HEK293 (cell line): ENCODE results near the gene PSMD8.

Experiments
- GFI1B ChIP-seq: fragments of 450-650 bp; formaldehyde crosslinking; IDR thresholded peaks from 2 replicates; pipeline ENCODE4 v1.5.1; 2016; ENCODE audit warnings: missing biosample characterization, missing genetic modification characterization
- OVOL3 ChIP-seq: fragments of 450-650 bp; formaldehyde crosslinking; IDR thresholded peaks from 2 replicates; pipeline ENCODE4 v1.5.1; 2016; ENCODE audit warnings: missing biosample characterization, missing genetic modification characterization
- PATZ1 ChIP-seq: fragments of 450-650 bp; formaldehyde crosslinking; IDR thresholded peaks from 2 replicates; pipeline ENCODE4 v1.5.1; 2016; ENCODE audit warnings: missing biosample characterization, missing genetic modification characterization
- PBX3 ChIP-seq: sonication (generic); formaldehyde crosslinking; IDR thresholded peaks from 2 replicates; pipeline ENCODE4 v1.8.1; 2022; ENCODE audit warnings: mild to moderate bottlenecking, moderate library complexity, missing genetic modification reagents
- YY1 ChIP-seq: fragments of 450-650 bp; formaldehyde crosslinking; IDR thresholded peaks from 2 replicates; pipeline ENCODE4 v1.5.1; 2018; ENCODE audit warnings: missing biosample characterization, missing genetic modification characterization
- ZFP41 ChIP-seq: fragments of 450-650 bp; formaldehyde crosslinking; IDR thresholded peaks from 2 replicates; pipeline ENCODE4 v1.5.1; 2016; ENCODE audit warnings: missing biosample characterization, missing genetic modification characterization, borderline replicate concordance
- ZIC2 ChIP-seq: fragments of 450-650 bp; formaldehyde crosslinking; IDR thresholded peaks from 2 replicates; pipeline ENCODE4 v1.5.1; 2016; ENCODE audit warnings: missing biosample characterization, missing genetic modification characterization
- ZNF121 ChIP-seq: fragments of 450-650 bp; formaldehyde crosslinking; IDR thresholded peaks from 2 replicates; pipeline ENCODE4 v1.5.1; 2016; ENCODE audit warnings: missing biosample characterization, missing genetic modification characterization
- ZNF132 ChIP-seq: fragments of 450-650 bp; formaldehyde crosslinking; IDR thresholded peaks from 2 replicates; pipeline ENCODE4 v1.5.1; 2017; ENCODE audit warnings: missing biosample characterization, missing genetic modification characterization, borderline replicate concordance
- ZNF138 ChIP-seq: fragments of 450-650 bp; formaldehyde crosslinking; IDR thresholded peaks from 2 replicates; pipeline ENCODE4 v1.5.1; 2016; ENCODE audit warnings: missing biosample characterization, missing genetic modification characterization, borderline replicate concordance
- ZNF221 ChIP-seq: fragments of 450-650 bp; formaldehyde crosslinking; IDR thresholded peaks from 2 replicates; pipeline ENCODE4 v1.5.1; 2017; ENCODE audit warnings: missing biosample characterization, missing genetic modification characterization, borderline replicate concordance
- ZNF514 ChIP-seq: fragments of 450-650 bp; formaldehyde crosslinking; IDR thresholded peaks from 2 replicates; pipeline ENCODE4 v1.5.1; 2016; ENCODE audit warnings: missing biosample characterization, missing genetic modification characterization
- ZNF521 ChIP-seq: fragments of 450-650 bp; formaldehyde crosslinking; IDR thresholded peaks from 2 replicates; pipeline ENCODE4 v1.5.1; 2017; ENCODE audit warnings: missing biosample characterization, mild to moderate bottlenecking, missing genetic modification characterization
- ZNF530 ChIP-seq: fragments of 450-650 bp; formaldehyde crosslinking; IDR thresholded peaks from 2 replicates; pipeline ENCODE4 v1.5.1; 2016; ENCODE audit warnings: low read depth, missing biosample characterization, missing genetic modification characterization
- ZNF664 ChIP-seq: fragments of 450-650 bp; formaldehyde crosslinking; IDR thresholded peaks from 2 replicates; pipeline ENCODE4 v1.5.1; 2016; ENCODE audit warnings: missing biosample characterization, missing genetic modification characterization
- ZNF670 ChIP-seq: fragments of 450-650 bp; formaldehyde crosslinking; IDR thresholded peaks from 2 replicates; pipeline ENCODE4 v1.5.1; 2016; ENCODE audit warnings: missing biosample characterization, missing genetic modification characterization, low read depth
- ZSCAN16 ChIP-seq: fragments of 450-650 bp; formaldehyde crosslinking; IDR thresholded peaks from 2 replicates; pipeline ENCODE4 v1.5.1; 2016; ENCODE audit warnings: missing biosample characterization, missing genetic modification characterization
- TF ChIP-seq, protein P1 (sequence below): fragments of 450-650 bp; formaldehyde crosslinking; conservative IDR thresholded peaks from 2 replicates; pipeline ENCODE4 v1.5.1; 2016; ENCODE audit warnings: low read depth, missing biosample characterization, missing genetic modification characterization
- TF ChIP-seq, protein P2 (sequence below): IDR thresholded peaks from 2 replicates; pipeline ENCODE4 v1.6.1; 2011; ENCODE audit warnings: mild to moderate bottlenecking, low read depth, low read length, borderline replicate concordance
- TF ChIP-seq, protein P3 (sequence below): fragments of 450-650 bp; formaldehyde crosslinking; IDR thresholded peaks from 2 replicates; pipeline ENCODE4 v1.5.1; 2016; ENCODE audit warnings: missing biosample characterization, missing genetic modification characterization
- TF ChIP-seq, protein P4 (sequence below): fragments of 450-650 bp; formaldehyde crosslinking; IDR thresholded peaks from 2 replicates; pipeline ENCODE4 v1.5.1; 2017; ENCODE audit warnings: missing biosample characterization, mild to moderate bottlenecking, missing genetic modification characterization, moderate library complexity
- TF ChIP-seq, protein P5 (sequence below): fragments of 450-650 bp; formaldehyde crosslinking; IDR thresholded peaks from 2 replicates; pipeline ENCODE4 v1.5.1; 2016; ENCODE audit warnings: missing biosample characterization, missing genetic modification characterization, borderline replicate concordance

PSMD8 gene

DNA sequence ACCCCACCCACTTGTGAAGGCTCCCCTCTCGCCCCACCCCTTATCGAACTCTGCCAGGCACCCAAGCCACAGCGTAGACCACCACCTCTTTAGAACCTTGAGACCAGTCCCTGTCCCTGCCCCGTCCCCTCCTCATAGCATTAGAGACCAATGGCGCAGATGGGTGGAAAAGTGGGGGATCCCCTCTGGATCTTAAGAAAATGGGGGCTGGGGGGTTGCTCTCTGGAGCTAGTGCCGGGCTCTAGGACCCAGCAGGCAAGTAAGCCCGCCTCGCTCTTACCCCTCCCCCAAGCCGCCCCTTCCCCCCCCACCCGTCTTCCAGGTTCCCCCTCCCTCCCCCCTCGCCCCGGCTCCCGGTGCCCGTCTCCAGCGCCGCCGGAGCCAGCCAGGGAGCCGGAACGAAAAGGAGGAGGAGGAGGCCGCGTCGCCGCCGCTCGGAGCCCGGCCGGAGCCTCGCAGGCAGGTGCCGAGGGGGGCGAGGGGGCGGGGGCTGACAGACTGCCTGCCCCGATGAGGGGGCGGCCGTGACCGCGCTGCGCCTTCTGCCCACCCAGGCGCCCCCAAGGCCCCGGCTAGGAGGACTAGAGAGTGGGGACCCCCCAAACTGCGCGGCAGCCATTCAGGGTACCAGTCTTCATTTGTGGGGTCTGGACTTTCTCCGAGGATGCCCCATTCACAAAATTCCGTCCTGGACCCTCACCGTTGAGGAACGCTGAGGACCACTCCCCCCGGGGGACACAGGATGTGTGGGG lies 14.2 kb downstream of the PSMD8 start, which contains the start of gene SPRED3 (continued):
- TF ChIP-seq, protein P1, sequence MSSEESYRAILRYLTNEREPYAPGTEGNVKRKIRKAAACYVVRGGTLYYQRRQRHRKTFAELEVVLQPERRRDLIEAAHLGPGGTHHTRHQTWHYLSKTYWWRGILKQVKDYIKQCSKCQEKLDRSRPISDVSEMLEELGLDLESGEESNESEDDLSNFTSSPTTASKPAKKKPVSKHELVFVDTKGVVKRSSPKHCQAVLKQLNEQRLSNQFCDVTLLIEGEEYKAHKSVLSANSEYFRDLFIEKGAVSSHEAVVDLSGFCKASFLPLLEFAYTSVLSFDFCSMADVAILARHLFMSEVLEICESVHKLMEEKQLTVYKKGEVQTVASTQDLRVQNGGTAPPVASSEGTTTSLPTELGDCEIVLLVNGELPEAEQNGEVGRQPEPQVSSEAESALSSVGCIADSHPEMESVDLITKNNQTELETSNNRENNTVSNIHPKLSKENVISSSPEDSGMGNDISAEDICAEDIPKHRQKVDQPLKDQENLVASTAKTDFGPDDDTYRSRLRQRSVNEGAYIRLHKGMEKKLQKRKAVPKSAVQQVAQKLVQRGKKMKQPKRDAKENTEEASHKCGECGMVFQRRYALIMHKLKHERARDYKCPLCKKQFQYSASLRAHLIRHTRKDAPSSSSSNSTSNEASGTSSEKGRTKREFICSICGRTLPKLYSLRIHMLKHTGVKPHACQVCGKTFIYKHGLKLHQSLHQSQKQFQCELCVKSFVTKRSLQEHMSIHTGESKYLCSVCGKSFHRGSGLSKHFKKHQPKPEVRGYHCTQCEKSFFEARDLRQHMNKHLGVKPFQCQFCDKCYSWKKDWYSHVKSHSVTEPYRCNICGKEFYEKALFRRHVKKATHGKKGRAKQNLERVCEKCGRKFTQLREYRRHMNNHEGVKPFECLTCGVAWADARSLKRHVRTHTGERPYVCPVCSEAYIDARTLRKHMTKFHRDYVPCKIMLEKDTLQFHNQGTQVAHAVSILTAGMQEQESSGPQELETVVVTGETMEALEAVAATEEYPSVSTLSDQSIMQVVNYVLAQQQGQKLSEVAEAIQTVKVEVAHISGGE (tag by site-specific recombination) = no peak
- TF ChIP-seq PBX3 (CRISPR knock-in tag) (no peak), OVOL3 (tag by site-specific recombination) (no peak), ZNF132 (no peak), ZNF670 (tag by site-specific recombination) (no peak), ZNF530 (tag by site-specific recombination) (no peak), GFI1B (tag by site-specific recombination) (no peak), ZNF514 (tag by site-specific recombination) (no peak), PATZ1 (tag by site-specific recombination) (peak; percentile 97), ZNF138 (tag by site-specific recombination) (no peak), ZNF221 (tag by site-specific recombination) (peak; percentile 90; the same call in 1 of the 2 replicates), ZSCAN16 (tag by site-specific recombination) (no peak), ZIC2 (no peak), ZNF664 (tag by site-specific recombination) (no peak), ZFP41 (tag by site-specific recombination) (no peak), YY1 (no peak; the same call in 1 of the 2 replicates), ZNF121 (tag by site-specific recombination) (peak; percentile 52; the same call in 1 of the 2 replicates), ZNF521 (tag by site-specific recombination) (no peak)
- TF ChIP-seq, protein P2, sequence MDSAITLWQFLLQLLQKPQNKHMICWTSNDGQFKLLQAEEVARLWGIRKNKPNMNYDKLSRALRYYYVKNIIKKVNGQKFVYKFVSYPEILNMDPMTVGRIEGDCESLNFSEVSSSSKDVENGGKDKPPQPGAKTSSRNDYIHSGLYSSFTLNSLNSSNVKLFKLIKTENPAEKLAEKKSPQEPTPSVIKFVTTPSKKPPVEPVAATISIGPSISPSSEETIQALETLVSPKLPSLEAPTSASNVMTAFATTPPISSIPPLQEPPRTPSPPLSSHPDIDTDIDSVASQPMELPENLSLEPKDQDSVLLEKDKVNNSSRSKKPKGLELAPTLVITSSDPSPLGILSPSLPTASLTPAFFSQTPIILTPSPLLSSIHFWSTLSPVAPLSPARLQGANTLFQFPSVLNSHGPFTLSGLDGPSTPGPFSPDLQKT = no peak
- TF ChIP-seq, protein P3, sequence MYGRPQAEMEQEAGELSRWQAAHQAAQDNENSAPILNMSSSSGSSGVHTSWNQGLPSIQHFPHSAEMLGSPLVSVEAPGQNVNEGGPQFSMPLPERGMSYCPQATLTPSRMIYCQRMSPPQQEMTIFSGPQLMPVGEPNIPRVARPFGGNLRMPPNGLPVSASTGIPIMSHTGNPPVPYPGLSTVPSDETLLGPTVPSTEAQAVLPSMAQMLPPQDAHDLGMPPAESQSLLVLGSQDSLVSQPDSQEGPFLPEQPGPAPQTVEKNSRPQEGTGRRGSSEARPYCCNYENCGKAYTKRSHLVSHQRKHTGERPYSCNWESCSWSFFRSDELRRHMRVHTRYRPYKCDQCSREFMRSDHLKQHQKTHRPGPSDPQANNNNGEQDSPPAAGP (tag by site-specific recombination) = 0 out of 2 replicates have a peak, but pooled peaks have one; percentile 40
- TF ChIP-seq, protein P4, sequence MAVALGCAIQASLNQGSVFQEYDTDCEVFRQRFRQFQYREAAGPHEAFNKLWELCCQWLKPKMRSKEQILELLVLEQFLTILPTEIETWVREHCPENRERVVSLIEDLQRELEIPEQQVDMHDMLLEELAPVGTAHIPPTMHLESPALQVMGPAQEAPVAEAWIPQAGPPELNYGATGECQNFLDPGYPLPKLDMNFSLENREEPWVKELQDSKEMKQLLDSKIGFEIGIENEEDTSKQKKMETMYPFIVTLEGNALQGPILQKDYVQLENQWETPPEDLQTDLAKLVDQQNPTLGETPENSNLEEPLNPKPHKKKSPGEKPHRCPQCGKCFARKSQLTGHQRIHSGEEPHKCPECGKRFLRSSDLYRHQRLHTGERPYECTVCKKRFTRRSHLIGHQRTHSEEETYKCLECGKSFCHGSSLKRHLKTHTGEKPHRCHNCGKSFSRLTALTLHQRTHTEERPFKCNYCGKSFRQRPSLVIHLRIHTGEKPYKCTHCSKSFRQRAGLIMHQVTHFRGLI (tag by site-specific recombination) = no peak
- TF ChIP-seq, protein P5, sequence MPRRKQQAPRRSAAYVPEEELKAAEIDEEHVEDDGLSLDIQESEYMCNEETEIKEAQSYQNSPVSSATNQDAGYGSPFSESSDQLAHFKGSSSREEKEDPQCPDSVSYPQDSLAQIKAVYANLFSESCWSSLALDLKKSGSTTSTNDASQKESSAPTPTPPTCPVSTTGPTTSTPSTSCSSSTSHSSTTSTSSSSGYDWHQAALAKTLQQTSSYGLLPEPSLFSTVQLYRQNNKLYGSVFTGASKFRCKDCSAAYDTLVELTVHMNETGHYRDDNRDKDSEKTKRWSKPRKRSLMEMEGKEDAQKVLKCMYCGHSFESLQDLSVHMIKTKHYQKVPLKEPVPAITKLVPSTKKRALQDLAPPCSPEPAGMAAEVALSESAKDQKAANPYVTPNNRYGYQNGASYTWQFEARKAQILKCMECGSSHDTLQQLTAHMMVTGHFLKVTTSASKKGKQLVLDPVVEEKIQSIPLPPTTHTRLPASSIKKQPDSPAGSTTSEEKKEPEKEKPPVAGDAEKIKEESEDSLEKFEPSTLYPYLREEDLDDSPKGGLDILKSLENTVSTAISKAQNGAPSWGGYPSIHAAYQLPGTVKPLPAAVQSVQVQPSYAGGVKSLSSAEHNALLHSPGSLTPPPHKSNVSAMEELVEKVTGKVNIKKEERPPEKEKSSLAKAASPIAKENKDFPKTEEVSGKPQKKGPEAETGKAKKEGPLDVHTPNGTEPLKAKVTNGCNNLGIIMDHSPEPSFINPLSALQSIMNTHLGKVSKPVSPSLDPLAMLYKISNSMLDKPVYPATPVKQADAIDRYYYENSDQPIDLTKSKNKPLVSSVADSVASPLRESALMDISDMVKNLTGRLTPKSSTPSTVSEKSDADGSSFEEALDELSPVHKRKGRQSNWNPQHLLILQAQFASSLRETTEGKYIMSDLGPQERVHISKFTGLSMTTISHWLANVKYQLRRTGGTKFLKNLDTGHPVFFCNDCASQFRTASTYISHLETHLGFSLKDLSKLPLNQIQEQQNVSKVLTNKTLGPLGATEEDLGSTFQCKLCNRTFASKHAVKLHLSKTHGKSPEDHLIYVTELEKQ (tag by site-specific recombination) = 0 out of 2 replicates have a peak, but pooled peaks have one; percentile 6
